GM19025 (cell line): ENCODE data around the gene BCL2L1.

ENCODE experiments used
- ATAC-seq: cut with Tn5 transposase; IDR thresholded peaks from one replicate; pipeline ENCODE4 v1.9.1; 2021; ENCODE audit warnings: mild to moderate bottlenecking, low read depth, moderate library complexity; ENCODE audit not compliant: unreplicated experiment

BCL2L1 gene

GRCh38 chr20:31695849-31696804 lies 26.5 kb downstream of the BCL2L1 start:
- ATAC-seq, result no peak

- no peak for ATAC-seq
Observed at GRCh38 chr20:31694842-31695593, 27.6 kb downstream of the BCL2L1 start.

- ATAC-seq, result no peak
Observed at GRCh38 chr20:31693987-31694661, 28.5 kb downstream of the BCL2L1 start.

DNA sequence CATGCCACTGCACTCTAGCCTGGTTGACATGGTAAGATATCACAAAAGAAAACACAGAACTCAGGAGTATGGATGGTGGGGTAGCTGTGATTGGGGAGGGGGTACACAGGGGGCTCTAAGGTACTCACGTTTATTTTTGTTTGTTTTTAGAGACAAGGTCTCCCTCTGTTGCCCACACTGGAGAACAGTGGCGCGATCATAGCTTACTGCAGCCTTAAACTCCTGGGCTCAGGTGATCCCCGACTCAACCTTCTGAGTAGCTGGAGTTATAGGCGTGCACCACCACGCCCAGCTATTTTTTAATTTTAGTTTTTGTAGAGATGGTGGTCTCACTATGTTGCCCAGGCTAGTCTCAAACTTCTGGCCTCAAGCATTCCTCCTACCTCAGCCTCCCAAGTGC lies 29.3 kb downstream of the BCL2L1 start:
- ATAC-seq, result no peak

DNA sequence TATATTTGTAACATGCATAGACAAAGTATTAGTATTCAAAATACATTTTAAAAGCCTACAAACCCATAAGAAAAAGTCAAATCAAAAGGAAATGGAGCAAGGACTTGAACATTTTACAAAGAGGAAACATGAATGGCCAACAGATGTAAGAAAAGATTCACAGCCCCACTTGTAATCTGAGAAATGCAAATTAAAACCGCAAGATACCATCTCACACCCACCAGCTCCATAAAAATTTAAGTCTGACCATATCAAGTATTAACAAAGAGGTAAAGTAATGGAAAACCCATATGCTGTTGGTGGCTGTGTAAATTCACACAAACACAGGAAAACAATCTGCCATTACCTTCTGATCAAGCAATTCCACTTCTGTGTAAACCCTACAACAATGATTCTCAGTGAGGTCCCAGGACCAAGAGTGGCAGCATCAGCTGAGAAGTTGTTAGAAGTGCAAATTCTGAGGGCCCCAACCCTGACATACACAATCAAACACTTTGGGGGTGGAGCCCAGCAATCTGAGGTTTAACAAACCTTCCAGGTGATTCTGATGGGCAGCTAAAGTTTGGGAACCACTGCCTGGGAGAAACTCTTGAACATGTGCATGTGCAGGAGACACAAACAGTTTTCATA lies 30.9 kb downstream of the BCL2L1 start:
- ATAC-seq, result no peak

GRCh38 chr20:31690124-31690666 lies 32.5 kb downstream of the BCL2L1 start:
- ATAC-seq, result no peak

DNA sequence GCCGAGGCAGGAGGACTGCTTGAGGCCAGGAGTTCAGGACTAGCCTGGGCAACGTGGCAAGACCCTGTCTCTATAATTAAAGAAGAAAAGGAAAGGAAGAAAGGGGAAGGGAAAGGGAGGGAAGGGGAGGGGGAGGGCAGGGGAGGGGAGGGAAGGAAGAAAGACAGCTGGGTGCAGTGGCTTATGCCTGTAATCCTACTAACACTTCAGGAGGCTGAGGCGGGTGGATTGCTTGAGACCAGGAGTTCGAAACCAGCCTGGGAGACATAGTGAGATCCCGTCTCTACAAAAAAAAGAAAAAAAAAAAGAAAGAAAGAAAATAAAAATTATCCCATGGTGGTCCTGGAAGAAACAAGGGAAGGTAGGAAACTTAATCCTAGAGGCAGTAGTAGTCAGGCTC lies 33.5 kb downstream of the BCL2L1 start:
- ATAC-seq, result no peak

GRCh38 chr20:31687777-31688176 lies 34.9 kb downstream of the BCL2L1 start:
- no peak for ATAC-seq

- ATAC-seq, result no peak
Observed at GRCh38 chr20:31685853-31686643, 36.6 kb downstream of the BCL2L1 start.

GRCh38 chr20:31684153-31685015 lies 38.3 kb downstream of the BCL2L1 start:
- peak; percentile 40 for ATAC-seq

GRCh38 chr20:31682927-31683326 lies 39.7 kb downstream of the BCL2L1 start:
- ATAC-seq, result no peak

DNA sequence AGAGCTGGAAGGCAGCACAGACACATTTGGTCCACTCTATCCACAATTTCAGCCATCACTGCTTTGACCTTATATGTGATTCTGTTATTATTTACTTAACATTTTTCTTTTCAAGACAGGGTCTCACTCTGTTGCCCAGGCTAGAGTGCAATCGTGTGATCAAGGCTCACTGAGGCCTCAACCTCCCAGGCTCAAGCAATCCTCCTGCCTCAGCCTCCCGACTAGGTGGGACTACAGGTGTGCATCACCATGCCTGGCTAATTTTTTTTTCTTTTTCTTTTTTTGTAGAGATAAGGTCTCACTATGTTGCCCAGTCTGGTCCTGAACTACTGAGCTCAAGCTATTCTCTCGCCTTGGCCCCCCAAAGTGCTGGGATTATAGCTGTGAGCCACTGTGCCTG lies 40.3 kb downstream of the BCL2L1 start:
- no peak for ATAC-seq

DNA sequence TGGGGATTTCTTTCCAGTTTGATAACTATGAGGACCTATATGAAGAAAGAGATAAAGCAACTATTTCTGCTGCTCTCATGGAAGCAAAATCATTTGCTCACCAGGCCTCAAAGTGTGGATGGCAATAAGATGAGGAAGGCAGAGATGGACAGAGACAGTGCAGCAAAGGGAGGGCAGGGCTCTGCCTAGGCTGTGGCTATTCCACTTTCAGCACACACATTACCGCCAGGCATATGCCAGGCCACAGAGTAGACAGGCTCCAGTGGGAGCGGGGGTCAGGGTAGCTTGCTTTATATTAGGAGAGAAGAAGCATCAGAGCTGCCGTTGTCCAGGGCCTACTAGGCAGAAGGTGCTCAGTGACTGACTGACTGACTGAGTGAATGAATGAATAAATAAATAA lies 40.9 kb downstream of the BCL2L1 start:
- no peak for ATAC-seq

GRCh38 chr20:31681128-31681727 lies 41.4 kb downstream of the BCL2L1 start:
- ATAC-seq, result no peak

- no peak for ATAC-seq
Observed at GRCh38 chr20:31680286-31681127, 42.2 kb downstream of the BCL2L1 start.

GRCh38 chr20:31679357-31680285 lies 43.0 kb downstream of the BCL2L1 start:
- ATAC-seq, result no peak
